ENCODE results near the gene CFAP410.
A peak's percentile ranks its signal among the peaks of the same experiment; 100 is the strongest.

Gene CFAP410

DNA sequence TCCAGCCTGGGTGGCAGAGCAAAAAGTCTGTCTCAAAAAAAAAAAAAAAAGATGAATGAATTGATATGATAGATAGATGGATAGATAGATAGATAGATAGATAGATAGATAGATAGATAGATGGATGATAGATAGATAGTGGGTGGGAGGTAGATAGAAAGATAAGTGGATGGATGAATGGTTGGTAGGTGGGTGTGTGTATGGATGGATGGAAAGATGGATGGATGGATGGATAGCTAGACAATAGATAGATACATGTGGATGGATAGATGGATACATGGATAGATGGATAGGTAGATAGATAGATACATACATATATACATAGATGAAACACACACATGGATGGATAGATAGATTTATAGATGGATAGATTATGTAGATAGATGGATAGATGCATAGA lies 42.7 kb upstream of the CFAP410 start:
- DNase-seq (ENCODE audit: low read depth in 1 of 2, low spot score in 1 of 2) = no peak
- Histone ChIP-seq H3K27me3 (ENCODE audit: insufficient read depth, poor library complexity, severe bottlenecking) (no peaks in the 10 kb centered on the region), H3K4me3 (replicated peaks; ENCODE audit: insufficient read depth, low read length) (no peak overlapping the region), H3K27ac (replicated peaks) (no peak overlapping the region)
- no peak for TF ChIP-seq POLR2AphosphoS5 (IDR thresholded peaks at IDR 0.05; ENCODE audit: low read depth)
- TF ChIP-seq, protein P1, sequence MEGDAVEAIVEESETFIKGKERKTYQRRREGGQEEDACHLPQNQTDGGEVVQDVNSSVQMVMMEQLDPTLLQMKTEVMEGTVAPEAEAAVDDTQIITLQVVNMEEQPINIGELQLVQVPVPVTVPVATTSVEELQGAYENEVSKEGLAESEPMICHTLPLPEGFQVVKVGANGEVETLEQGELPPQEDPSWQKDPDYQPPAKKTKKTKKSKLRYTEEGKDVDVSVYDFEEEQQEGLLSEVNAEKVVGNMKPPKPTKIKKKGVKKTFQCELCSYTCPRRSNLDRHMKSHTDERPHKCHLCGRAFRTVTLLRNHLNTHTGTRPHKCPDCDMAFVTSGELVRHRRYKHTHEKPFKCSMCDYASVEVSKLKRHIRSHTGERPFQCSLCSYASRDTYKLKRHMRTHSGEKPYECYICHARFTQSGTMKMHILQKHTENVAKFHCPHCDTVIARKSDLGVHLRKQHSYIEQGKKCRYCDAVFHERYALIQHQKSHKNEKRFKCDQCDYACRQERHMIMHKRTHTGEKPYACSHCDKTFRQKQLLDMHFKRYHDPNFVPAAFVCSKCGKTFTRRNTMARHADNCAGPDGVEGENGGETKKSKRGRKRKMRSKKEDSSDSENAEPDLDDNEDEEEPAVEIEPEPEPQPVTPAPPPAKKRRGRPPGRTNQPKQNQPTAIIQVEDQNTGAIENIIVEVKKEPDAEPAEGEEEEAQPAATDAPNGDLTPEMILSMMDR (IDR thresholded peaks at IDR 0.05; ENCODE audit: insufficient read depth, low read length) = no peak
- no peak for TF ChIP-seq SPI1 (IDR thresholded peaks at IDR 0.05; ENCODE audit: borderline replicate concordance, low read depth)
- TF ChIP-seq, protein P2, sequence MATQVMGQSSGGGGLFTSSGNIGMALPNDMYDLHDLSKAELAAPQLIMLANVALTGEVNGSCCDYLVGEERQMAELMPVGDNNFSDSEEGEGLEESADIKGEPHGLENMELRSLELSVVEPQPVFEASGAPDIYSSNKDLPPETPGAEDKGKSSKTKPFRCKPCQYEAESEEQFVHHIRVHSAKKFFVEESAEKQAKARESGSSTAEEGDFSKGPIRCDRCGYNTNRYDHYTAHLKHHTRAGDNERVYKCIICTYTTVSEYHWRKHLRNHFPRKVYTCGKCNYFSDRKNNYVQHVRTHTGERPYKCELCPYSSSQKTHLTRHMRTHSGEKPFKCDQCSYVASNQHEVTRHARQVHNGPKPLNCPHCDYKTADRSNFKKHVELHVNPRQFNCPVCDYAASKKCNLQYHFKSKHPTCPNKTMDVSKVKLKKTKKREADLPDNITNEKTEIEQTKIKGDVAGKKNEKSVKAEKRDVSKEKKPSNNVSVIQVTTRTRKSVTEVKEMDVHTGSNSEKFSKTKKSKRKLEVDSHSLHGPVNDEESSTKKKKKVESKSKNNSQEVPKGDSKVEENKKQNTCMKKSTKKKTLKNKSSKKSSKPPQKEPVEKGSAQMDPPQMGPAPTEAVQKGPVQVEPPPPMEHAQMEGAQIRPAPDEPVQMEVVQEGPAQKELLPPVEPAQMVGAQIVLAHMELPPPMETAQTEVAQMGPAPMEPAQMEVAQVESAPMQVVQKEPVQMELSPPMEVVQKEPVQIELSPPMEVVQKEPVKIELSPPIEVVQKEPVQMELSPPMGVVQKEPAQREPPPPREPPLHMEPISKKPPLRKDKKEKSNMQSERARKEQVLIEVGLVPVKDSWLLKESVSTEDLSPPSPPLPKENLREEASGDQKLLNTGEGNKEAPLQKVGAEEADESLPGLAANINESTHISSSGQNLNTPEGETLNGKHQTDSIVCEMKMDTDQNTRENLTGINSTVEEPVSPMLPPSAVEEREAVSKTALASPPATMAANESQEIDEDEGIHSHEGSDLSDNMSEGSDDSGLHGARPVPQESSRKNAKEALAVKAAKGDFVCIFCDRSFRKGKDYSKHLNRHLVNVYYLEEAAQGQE (IDR thresholded peaks at IDR 0.05; ENCODE audit: insufficient replicate concordance, low read depth) = no peak
- TF ChIP-seq GABPA (IDR thresholded peaks at IDR 0.05; ENCODE audit: low read depth) = no peak

DNA sequence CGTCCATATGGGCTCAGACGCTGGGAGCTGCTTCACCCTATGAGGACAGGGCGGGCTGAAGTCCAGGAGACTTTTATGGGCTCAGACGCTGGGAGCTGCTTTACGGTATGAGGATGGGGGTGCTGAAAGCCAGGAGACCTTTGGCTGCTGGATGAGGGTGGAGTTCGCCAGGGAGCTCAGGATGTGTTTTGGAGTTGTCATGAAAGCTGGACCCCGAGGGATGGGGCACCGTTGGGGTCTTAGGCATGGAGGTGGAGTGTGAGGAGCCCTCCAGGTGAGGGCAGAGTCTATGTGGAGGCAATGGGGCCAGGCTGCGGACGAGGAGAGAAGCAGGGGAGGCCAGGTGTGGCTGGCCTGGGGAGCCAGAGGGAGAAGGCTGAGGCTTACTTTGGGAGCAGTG lies 41.7 kb upstream of the CFAP410 start:
- peak; percentile 32; the same call in 1 of the 2 replicates for TF ChIP-seq POLR2AphosphoS5 (IDR thresholded peaks at IDR 0.05; ENCODE audit: low read depth)
- TF ChIP-seq SPI1 (IDR thresholded peaks at IDR 0.05; ENCODE audit: borderline replicate concordance, low read depth) = no peak
- Histone ChIP-seq H3K27me3 (ENCODE audit: insufficient read depth, poor library complexity, severe bottlenecking) (no peaks in the 10 kb centered on the region), H3K4me3 (replicated peaks; ENCODE audit: insufficient read depth, low read length) (no peak overlapping the region)

DNA sequence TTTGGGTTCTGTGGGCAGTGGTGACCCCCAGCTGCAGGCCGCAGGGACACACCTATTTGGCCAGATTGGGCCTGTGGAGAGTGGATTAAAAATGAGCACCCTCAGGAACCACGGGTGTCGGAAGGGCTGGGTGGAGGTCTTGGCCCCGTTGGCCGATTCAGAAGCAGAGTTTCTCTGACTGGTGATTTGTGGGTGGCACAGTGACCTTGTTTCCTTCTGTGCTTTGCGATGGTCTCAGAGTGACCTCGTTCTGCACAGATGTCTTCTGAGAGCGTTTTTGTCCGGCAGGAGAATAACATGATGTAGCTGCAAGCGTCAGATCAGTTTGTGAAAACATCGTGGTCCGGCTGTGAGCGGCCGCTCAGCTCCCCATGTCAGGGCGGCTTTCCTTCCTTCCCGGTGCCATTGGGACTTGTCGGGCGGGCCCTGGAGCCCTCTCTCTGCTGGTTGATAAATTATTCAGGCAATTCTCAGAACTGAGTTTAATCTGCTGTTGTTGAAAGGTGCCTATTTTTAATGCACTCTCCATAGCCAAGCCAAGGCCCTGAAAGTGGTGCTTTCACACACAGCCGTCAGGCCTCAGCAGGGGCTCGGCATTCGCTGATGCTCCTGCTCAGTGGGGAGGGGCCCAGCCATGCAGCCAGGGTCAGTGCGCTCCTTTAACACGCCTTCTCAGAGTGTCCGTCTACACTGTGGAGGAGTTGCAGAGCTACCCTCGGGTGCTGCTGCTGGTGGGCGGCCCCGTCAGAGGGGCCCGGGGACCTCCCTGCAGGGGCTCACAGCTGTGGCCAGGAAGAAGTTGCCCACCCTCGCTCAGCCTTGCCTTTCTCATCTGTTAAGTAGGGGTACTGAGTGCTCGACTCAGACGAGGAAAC lies 41.0 kb upstream of the CFAP410 start:
- no peak for TF ChIP-seq POLR2AphosphoS5 (IDR thresholded peaks at IDR 0.05; ENCODE audit: low read depth)
- TF ChIP-seq GABPA (IDR thresholded peaks at IDR 0.05; ENCODE audit: low read depth) = no peak
- no peak for DNase-seq (ENCODE audit: low read depth in 1 of 2, low spot score in 1 of 2)
- no peaks in the 10 kb centered on the region for H3K27me3 ChIP-seq (ENCODE audit: insufficient read depth, poor library complexity, severe bottlenecking)

More for the DNA sequence above, 41.7 kb upstream of the CFAP410 start:
- H3K27ac ChIP-seq (replicated peaks) = no peak overlapping the region
- DNase-seq (ENCODE audit: low read depth in 1 of 2, low spot score in 1 of 2) = no peak

DNA sequence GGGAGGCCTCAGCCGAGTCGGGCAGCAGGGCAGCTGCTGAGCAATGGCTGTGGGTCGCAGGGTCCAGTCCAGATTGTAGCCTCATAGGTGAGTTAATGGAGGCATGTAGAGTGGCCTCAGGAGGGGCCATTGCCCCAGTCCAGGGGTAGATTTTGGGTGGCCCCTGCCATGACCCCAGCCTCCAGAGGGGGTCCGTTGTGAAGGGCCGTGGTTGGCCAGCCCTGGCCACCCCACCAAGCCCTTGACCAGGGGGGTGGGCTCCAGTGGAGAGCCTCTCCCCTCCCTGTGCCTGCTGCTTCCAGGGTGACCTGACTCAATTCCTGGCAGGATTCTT lies 40.3 kb upstream of the CFAP410 start:
- DNase-seq (ENCODE audit: low read depth in 1 of 2, low spot score in 1 of 2) = no peak
- TF ChIP-seq, protein P2 (IDR thresholded peaks at IDR 0.05; ENCODE audit: insufficient replicate concordance, low read depth) = no peak
- TF ChIP-seq POLR2AphosphoS5 (IDR thresholded peaks at IDR 0.05; ENCODE audit: low read depth) (no peak), SPI1 (IDR thresholded peaks at IDR 0.05; ENCODE audit: borderline replicate concordance, low read depth) (no peak), GABPA (IDR thresholded peaks at IDR 0.05; ENCODE audit: low read depth) (no peak)
- TF ChIP-seq, protein P1 (IDR thresholded peaks at IDR 0.05; ENCODE audit: insufficient read depth, low read length) = no peak
- H3K4me3 ChIP-seq (replicated peaks; ENCODE audit: insufficient read depth, low read length) = no peak overlapping the region
- H3K27ac ChIP-seq (replicated peaks) = no peak overlapping the region
- no peaks in the 10 kb centered on the region for H3K27me3 ChIP-seq (ENCODE audit: insufficient read depth, poor library complexity, severe bottlenecking)

More for the DNA sequence above, 41.0 kb upstream of the CFAP410 start:
- Histone ChIP-seq H3K4me3 (replicated peaks; ENCODE audit: insufficient read depth, low read length) (no peak overlapping the region), H3K27ac (replicated peaks) (no peak overlapping the region)

All from HL-60 (cell line).